KBM-7 (cell line): ENCODE data around the gene NDUFB3.
A peak's percentile ranks its signal among the peaks of the same experiment; 100 is the strongest.
"Not testable (repeated sequence)": the region's sequence is repeated elsewhere in the genome, so short reads cannot be mapped to it uniquely, and the experiment has no call there.

Source experiments
- DNase-seq: peaks from one replicate; pipeline ENCODE4 v3.0.0-alpha.2; 2015
- in situ Hi-C: fragments of 300-500 bp; cut with MboI; formaldehyde crosslinking; loops from 2 replicates; pipeline ENCODE4 v1.14.3; 2020; ENCODE audit warnings: low sequenced_read_pairs, low pct_unique_long_range_greater_than_20kb, mixed read lengths

NDUFB3 gene

DNA sequence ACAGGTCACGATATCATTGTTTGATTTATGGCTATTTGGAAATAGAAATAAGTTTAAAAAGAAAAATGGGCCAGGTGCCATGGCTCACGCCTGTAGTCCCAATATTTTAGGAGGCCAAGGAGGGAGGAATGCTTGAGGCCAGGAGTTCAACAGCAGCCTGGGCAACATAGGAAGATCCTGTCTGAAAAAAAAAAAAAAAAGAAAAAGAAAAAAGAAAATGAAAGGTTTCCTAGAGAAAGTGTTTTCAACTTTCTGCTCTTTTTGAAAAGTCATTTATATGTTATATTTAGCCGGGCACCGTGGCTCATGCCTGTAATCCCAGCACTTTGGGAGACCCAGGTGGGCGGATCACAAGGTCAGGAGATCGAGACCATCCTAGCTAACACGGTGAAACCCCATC is 3.2 kb downstream of the NDUFB3 start:
- no peak for DNase-seq
- in situ Hi-C loops, result no loop called here

DNA sequence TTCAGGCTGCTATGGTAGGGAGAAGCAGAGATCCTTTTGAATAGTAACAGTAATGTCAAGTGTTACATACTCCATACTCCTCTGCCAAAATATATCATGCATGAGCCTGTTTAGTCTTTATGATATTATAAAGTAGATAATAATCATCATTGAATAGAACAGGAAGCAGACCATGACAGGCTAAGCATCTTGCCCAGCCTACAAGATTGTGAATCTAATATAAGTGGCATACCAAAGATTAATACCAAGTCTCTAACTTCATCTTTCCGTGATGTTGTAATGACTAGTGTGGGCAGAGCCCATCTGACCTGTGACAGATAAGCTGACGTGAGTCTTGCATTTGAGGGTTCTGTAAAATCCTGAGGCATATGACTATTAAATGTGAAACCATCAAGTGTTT is 13.1 kb downstream of the NDUFB3 start:
- in situ Hi-C loops, result no loop called here
- no peak for DNase-seq

DNA sequence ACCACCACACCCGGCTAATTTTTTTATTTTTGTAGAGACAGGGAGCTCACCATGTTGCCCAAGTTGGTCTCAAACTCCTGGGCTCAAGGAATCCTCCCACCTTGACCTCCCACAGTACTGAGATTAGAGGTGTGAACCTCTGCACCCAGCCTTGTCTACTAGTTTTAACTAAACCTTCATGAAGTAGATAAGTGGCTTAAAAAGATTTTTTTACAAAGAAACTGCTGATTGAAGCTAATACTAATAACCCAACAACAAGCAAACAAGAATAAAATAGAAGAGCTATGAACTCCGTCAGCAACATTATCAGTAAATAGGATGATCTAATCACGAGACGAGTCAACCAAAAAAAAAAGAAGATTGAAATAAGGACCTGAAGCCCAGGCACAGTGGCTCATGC is 18.8 kb downstream of the NDUFB3 start:
- in situ Hi-C loops, result no loop called here
- DNase-seq, result no peak

DNA sequence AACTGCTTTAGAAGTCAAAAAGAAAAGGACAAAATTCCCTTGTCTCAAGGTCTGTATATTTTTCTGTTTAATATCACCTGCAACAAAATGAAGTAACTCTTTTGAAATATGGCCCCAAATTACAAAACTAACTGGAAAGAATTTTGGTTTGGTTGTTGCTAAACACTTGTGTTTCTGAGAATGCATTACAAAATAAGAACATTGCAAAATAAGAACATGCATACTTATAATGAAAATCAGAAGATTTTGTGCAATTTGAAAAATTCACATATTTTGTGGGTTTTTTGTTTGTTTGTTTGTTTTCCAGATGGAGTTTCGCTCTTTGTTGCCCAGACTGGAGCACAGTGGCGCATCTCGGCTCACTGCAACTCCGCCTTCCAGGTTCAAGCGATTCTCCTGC is 21.8 kb downstream of the NDUFB3 start:
- DNase-seq, result no peak
- in situ Hi-C loops, result no loop called here

DNA sequence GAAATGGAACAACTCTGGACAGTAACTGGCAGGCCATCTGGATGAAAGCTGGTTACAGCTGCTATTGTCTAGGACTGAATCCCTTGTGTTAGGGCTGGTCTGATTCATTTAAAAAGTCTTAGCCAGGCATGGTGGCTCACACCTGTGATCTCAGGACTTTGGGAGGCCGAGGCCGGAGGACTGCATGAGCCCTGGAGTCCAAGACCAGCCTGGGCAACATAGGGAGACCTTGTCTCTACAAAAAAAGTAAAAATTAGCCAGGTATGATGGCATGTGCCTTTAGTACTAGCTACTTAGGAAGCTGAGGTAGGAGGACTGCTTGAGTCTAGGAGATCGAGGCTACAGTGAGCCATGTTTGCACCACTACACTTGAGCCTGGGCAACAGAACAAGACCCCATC is 28.7 kb downstream of the NDUFB3 start:
- DNase-seq, result no peak
- in situ Hi-C loops, result no loop called here

DNA sequence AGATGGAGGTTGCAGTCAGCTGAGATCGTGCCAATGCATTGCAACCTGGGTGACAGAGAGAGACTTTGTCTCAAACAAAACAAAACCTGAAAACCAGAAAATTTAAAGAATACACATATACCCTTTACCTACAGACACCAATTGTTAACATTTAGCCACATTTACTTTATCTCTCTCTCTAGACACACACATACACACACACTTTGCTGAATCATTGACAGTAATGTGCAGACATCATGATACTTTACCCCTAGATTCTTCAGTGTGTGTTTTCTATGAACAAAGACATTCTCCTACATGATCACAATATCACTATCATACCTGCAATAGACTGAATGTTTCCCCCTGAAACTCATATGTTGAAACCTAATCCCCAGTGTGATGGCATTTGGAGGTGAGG is 34.0 kb downstream of the NDUFB3 start:
- DNase-seq, result no peak
- in situ Hi-C loops, result no loop called here

DNA sequence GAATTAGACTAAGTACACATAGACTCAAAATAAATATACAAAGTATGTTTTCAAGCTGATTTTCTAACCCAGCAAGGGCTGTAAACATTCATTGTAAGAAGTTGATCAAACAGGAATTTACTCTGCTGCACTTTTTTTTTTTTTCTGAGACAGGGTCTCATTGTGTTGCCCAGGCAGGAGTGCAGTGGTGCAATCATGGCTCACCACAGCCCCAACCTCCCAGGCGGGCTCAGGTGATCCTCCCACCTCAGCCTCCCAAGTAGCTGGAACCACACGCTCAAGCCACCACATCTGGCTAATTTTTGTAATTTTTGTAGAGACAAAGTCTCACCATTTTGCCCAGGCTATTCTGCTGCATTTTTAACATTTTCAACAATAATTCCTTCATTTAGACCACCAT is 35.8 kb downstream of the NDUFB3 start:
- in situ Hi-C loops, result no loop called here
- DNase-seq, result no peak

DNA sequence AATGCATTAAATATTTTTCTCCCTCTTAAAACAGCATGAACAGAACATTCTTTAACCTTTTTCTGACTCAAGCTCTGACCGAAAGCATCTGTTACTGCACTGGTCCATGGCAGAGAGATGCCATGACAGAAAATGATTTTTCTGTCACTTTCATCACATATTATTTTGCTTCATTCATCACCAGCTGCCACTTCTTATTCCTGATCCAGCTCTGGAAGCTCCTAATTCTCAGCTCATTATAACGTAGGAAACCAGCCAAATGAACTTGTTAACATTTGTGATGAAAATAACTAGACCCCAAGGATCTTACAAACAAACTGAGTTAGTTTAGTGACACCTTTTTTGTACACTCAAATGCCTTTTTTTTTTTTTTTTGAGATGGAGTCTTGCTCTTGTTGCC is 36.5 kb downstream of the NDUFB3 start:
- no peak for DNase-seq

DNA sequence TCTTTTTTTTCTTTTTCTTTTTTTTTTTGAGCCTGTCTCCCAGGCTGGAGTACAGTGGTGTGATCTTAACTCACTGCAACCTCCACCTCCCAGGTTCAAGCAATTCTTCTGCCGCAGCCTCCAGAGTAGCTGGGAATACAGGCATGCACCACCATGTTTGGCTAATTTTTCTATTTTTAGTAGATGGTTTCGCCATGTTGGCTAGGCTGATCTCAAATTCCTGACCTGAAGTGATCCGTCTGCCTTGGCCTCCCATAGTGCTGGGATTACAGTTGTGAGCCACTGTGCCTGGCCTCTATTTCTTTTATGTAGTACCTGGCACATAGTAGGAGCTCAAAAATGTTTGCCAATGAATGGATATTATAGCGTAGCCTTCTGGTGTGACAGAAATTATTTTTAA is 37.4 kb downstream of the NDUFB3 start:
- in situ Hi-C loops, result no loop called here
- no peak for DNase-seq

More for the DNA sequence above, 36.5 kb downstream of the NDUFB3 start:
- in situ Hi-C loops, result no loop called here

DNA sequence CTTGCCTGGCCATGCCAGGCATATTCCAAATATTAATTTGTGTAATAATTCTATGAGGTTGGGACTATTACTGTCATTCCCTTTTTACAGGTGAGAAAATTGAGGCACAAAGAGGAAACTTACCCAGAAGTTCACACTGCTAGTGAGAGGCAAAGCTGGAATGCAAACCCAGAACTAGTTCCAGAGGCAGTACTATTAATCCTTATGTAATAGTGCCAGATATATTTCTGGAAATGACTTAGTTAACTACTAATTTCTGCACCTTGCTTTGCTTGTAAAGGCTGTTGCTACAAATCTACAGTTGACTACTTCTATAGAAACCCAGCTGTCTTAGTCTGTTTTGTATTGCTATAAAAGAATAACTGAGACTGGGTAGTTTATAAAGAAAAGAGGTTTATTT is 38.8 kb downstream of the NDUFB3 start:
- DNase-seq, result no peak
- in situ Hi-C loops, result no loop called here

DNA sequence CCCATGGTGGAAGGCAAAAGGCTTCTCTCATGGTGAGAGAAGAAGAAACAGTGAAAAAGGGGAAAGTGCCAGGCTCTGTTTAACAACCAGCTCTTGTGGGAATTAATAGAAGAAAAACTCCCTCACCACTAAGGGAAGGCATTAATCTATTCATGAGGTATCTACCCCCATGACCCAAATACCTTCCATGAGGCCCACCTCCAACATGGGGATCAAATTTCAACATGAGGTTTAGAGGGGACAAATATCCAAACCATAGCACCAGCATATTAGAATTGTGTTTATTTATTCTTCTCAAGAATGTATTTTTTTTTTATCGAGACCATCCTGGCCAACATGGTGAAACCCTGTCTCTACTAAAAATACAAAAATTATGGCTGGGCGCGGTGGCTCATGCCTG is 39.3 kb downstream of the NDUFB3 start:
- in situ Hi-C loops, result no loop called here
- no peak for DNase-seq

DNA sequence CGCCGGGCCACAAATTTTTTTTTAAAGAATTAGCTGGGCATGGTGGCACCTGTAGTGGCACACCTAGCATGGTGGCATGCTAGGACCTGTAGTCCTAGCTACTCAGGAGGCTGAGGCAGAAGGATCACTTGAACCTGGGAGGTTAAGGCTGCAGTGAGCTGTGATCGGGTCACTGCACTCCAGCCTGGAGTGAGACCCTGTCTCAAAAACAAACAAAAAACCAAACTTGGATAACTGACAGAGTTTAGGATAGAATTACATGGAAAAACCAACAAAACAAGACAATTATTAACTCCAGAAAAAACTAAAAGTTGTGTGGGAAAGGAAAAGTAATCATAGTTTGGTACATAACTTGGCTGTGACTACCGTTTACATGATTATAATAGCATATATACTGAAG is 42.5 kb downstream of the NDUFB3 start:
- in situ Hi-C loops, result no loop called here
- no peak for DNase-seq

DNA sequence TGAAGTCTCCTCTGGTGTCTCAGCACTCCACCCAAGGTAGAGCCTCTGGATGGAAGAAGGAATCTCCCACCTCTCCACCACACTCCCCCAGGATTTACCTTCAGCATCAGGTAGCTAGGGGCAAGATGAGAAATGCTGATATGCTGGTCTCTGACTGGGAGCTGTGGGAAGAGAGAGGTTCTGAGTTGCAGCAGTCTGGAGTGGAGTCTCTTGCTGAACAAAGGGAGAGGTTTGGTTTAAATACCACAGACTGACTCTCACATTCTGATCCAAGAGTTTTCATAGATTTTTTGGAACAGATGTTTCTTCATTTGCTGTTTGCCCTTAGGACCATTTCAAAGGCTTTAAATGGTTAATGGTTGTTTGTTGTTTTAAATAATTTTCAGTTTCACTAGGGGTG is 43.0 kb downstream of the NDUFB3 start:
- in situ Hi-C loops, result no loop called here
- no peak for DNase-seq

DNA sequence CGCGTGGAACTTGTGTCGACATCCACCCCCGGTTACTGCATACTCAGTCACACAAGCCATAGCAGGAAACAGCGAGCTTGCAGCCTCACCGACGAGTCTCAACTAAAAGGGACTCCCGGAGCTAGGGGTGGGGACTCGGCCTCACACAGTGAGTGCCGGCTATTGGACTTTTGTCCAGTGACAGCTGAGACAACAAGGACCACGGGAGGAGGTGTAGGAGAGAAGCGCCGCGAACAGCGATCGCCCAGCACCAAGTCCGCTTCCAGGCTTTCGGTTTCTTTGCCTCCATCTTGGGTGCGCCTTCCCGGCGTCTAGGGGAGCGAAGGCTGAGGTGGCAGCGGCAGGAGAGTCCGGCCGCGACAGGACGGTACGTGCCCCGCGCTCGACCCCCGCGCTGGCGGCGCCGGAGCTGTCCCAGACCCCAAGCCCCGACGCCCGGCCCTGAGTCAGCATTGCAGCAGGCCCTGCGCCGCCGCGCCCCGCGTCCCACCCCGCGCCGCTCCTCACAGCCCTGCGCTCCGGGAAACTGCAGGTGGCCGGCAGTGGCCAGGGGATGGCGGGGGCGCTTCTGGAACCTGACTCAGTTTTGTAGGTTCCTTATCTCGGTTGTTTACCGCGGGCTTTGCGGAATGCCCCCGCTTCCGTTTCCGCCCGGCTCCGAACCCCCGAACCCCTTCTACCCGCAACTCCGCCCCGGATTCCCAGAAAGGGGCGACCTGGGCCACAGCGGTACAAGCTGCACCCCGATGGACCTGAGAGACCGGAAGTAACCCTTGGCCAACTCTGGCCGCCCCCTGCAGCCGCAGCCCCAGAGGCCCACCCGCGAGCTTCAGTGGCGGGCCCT is 44.5 kb downstream of the NDUFB3 start, which contains the start of gene CFLAR:
TSS of gene CFLAR (plus strand) at position 50 of the 844 bp plus-strand sequence. CDS start 13,702 bp downstream, outside the sequence.
- in situ Hi-C loops, result no loop called here

DNA sequence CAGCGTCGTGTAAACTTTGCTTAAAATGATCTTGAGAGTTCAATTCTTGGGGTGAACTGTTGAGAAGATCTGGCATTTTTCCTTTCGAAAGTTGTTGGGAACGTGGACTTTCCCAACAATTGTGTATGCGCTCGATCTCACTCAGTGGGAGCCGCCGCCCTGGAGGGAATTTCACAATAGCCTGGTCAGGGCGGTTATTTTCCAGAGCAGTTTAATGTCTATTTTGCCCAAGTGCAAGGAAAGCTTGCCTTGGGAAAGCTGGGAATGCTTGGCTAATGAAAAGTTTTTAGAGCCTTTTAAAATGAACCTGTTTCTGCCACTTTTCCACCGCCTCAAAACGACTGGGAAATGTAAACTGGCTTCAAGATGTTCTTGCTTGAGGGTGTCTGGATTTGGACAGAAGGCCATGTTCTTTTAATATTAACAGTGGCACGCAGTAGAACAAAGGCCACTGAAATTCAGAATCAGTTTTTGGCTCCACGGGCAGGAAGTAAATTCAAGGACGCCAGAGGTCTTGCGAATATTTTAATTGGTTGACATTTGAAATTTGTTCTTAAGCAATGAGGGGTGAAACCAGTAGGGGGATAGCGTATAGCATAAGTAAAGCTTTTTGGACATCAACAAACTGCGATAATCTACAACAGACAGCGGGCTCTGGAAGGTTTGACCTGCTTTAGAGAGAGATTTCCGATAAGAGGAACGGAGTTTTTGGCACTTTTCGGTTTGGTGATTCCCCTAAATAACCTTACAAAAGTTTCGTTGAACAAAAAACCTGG is 45.3 kb downstream of the NDUFB3 start:
- in situ Hi-C loops, result no loop called here
- DNase-seq, result peak; percentile 87

More for the DNA sequence above, 44.5 kb downstream of the NDUFB3 start, which contains the start of gene CFLAR:
- DNase-seq, result peak; percentile 69

DNA sequence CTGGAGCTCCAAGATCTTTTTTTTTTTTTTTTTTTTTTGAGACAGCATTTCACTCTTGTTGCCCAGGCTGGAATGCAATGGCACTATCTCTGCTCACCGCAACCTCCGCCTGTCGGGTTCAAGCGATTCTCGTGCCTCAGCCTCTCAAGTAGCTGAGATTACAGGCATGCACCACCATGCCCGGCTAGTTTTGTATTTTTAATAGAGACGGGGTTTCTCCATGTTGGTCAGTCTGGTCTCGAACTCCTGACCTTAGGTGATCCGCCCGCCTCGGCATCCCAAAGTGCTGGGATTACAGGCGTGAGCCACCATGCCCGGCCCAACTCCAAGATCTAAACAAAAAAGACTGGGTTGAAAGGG is 45.9 kb downstream of the NDUFB3 start:
- in situ Hi-C loops, DNase-seq: not testable (repeated sequence)

DNA sequence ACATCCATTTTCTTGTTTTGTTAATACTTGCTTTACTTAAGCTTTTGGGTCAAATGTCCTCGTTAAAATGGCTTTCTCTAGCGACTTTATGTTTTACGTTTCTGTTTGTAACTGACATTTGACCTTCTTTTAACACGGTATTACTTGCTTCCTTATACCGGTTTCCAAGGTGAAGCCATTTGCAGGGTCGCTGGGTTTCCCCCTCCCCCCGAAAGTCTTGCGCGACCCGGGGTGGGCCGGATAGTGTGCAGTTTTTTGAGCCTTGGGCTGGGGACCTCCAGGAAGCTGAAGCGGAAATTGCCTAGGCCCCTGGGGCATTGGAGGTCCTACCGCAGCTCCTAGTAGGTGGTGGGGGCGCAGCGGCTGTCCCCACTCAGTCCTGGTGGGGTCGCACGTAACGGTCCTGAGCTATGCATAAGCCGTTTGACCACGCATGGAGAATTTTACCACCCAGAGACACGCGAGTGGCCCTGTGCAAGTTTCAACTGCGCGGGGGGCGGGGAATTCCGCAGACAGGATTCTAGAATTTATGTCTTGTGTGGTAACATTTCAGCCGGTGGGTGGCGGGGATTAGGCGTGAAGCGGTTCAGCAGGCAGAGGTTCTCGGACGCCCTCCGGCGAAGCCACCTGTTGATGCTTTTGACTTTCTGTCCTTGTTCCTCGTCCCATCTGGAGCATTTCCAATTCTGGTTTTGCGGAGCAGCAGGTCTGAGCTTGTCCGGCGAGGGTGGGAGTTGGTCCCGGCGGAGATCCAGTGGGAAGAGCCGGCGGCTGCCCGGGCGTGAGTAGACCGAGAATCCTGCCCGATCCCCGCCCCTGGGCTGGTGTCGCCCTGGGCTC is 46.5 kb downstream of the NDUFB3 start:
- DNase-seq, result peak; percentile 95
- in situ Hi-C loops, result no loop called here

DNA sequence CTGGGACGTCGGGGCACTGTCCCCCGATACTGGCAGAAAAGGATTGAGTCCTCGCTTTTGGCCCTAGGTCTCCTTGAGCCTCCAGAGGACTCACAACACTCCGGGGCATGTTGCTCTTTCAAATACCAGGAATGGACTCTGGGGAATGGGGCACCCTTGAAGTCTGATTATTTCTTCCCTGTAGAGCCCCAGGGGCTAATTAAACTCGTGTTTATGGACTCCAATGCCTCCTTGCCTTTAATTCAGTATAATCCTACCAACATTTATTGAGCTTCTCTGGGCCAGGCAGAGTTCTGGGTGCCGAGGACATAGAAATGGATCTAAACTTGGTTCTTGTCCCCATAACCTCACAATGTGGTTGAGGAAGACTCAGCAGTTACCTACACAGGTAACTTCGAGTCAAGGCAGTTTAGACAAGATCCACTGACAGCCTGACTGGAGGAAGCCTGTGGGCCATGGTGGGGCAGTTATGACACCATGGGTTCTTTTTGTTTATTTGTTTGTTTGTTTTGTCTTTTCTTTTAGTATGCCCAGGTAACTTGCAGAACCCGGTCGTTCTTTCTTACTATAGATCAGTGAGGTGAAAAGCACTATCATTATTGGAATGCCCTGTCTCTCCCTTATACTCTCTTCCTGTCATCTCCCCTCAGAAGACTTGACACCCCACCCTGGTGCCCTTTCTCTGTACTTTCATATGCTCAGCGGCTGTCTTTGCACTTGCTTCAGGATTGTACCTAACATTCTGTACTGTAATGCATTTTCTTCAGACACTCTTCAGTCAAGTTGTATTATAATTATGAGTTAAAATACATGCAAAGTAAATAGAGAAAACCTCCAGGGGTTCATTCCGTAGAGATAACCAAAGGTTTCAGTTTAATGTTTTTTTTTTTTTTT is 47.4 kb downstream of the NDUFB3 start:
- in situ Hi-C loops, result no loop called here
- DNase-seq, result peak; percentile 19

DNA sequence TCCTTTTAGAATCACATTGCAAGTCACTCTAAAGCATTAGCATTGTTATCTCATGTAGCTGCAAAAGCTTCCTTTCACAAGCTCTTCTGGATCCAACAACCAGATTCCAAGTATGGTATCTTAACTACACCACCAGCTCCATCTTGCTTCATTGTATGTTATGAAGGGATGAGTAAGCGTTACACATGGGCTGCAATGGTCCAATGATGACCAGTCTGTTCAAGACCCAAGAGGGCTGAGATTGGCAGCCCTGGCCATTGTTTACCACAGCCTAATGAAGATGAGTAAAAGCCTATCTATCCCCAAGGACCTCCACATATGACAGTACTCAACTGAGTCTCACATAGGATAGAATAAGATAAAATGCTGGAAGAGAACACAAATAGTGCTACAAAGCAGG is 50.5 kb downstream of the NDUFB3 start:
- in situ Hi-C loops, result no loop called here
- DNase-seq, result no peak
